NK-92 (cell line): ENCODE data around the gene ITGA6.

Experiments used
- DNase-seq: peaks from one replicate; lab custom pipeline; 2025; ENCODE audit not compliant: unreplicated experiment; lab: John Stamatoyannopoulos, UW

ITGA6 gene

GRCh38 chr2:172415865-172416183 lies 11.6 kb upstream of the ITGA6 start:
- DNase-seq, result no peak

DNA sequence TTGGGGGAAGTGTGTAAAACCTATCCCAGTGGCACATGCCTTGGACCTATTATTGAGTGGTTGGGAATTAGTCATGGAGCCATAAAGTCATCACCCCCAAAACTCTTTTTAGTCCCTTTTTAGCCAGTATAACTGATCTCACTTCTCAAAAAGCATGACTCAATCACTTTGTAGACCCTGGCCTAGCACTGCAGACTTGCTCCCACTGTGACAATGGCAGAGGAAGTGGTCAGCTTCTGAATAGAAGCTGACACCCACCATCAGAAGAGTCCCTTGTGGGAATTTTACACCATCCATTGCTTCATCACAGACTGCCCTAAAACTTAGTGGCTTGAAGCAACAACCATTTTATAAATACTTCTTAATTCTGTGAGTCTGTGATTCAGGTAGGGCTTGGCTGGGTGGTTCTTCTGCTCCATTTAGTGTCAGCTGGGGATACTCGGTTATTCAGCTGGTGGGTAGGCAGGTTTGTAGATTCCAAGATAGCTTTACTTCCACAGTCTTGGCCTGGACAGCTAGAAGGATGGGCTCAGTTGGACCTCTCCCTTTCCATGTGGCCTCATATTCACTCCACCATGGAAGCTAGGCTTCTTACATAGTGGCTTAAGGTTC lies 10.8 kb upstream of the ITGA6 start:
- DNase-seq, result no peak

DNA sequence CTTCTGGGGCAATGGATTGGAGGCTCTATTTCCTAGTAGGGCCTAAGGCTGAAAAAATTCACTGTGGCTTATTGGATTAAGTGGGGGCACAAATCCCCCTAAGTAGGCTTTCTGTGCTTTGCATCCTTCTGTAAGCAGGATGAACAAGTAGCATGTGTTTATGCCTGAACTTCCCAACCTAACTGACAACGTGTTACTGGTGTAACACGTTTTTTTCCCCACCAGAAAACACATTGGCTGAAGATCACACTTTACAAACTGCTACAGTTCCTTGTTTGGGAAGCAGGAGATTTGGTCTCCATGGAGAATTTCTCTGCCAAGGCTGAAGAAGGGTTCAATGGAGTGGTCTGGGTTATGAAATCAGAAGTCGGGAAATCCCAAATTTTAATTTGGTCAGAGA lies 7.2 kb upstream of the ITGA6 start:
- DNase-seq, result no peak

GRCh38 chr2:172423160-172423559 lies 4.2 kb upstream of the ITGA6 start:
- no peak for DNase-seq

DNA sequence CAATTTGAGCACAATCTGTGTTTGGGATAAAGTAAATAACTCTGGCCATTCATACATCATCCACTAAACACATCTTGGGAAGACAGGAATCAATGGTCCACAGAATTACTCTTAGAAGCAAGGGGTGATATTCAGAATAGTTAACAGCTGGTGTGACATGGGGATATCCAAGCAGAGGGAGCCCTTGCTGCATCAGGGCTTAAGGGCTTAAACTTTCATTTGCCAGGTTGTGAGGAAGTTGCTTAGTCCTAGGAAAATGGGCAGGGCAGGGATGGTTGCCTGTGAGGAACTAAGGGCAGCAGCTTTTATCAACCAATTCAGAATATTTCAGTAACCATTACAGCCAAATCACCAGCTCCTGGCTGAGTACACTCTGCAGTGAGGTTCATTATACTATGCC lies 2.0 kb upstream of the ITGA6 start:
- no peak for DNase-seq

- no peak for DNase-seq
Measured at GRCh38 chr2:172426635-172427255, 641 bp upstream of the ITGA6 start.

DNA sequence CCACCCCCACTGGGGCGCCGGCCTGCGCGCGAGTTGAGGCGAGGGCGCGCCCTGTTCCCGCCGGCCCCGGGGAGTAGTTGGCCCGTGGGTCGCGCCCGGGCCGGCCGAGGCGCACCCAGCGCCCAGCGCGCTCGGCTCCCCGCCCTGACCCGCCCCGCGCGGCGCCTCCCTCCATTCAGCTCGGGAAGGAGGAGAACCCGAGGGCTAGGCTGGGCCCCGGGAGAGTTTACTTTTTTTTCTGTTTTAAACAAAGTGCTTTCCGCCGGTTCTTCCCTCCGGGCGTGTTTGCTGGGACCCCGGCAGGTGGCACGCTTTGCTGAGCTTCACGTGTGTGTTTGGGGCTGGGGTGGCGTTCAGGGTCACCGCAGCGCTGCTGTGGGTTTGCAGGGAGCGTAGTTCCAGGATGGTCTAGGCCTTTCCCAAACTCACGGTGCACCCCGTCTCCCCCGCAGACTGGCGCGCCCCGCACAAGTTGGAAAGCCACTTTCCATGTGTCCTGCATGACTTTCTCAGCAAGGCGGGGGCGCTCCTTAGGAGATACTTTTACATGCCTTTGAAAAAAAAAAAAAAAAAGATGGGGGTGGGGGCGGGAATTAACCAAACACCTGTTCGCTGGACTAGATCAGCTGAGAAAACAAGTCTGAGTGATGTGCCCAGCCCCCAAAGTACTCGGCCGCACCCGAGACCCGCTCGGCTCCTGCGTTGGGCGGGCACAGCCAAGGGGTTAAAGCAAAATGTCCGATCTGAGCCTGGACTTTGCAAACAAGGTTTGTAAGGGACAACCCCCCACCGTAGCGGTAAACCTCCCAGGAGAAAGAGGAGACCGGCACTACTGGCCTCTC lies 825 bp downstream of the ITGA6 start:
- DNase-seq, result no peak

DNA sequence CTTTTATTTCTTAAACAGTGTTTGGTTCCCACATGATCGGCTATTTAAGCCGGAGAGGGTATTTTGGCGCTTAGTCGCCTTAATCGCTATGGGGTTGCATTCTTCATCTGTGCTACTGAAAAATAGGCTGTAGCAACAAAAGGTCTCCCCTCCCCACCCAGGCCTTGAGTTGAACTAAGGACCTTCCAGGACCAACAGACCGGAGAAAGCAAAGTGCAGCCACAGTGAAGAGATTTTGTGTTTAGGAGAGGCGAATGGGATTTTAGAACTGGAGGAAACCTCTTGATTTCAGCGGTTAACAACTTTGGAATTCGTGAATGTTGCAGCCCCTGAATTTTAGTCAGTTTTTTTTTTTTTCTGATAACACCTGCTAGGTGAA lies 1.4 kb downstream of the ITGA6 start:
- DNase-seq, result no peak

DNA sequence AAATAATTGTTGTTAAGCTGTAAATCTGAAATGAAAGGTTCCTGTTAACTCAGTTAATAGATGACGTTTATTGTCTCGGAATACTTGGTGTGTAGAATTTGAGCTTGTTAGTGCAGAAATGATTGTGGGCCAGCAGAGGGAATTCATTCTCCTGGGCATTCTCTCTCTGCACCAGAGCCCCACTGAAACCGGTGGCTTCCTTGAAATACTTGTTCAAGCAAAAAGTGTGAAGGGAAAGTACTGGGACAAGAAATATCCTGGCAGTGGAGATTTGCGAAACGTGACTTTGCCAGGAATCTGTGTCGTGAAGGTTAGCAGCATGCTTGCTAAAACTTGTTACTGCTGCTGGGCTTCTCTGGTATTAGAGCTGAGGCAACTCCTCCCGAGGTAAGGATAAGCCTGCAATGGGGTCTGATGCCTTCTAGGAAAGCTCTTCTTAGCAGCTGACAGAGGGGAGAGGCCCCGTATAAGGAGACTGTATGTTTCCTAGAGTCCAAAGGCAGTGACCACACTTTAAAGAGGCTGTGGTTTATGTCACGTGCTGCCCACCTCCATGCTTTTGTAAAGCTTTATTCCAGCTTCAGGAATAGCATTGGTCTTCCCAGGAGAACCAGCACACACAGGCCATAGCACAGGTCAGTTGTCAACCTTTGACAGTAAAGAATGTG lies 2.0 kb downstream of the ITGA6 start:
- no peak for DNase-seq

DNA sequence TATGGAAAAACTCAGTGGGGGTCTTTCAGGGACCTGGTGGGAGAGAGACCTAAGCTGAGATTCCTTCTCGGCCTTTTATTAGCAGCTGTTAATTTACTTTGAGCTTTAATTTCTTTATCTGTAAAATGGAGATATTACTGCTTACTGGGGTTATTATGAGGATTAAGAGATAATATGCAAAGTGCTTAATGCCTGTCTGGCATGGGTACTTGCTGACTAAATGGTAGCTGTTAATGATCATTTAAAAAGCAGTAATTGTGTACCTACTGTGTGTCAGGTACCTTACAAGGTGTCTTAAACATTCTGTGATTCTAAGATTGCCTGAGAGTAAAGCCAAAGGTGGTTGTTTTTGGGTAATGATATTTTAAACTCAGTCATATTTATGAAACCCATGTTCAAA lies 2.6 kb downstream of the ITGA6 start:
- no peak for DNase-seq

DNA sequence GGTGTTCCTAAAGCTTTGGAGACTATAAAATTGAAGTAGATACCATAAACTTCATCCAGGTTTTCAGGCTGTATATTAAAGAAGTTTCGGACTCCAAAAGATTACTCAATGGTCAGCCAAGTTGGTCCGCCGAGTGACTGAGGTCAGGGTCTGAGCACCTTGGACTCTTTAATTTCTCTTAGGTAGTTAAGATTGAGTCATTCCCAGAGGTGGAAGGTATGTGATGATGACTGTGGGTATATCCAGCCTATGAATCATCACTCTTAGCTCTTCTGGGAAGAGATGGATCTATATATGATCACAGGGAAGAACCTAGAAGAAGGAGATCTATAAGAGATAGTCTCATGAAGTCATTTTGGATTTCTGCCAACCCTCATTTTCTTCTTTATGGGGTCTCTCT lies 3.3 kb downstream of the ITGA6 start:
- no peak for DNase-seq

DNA sequence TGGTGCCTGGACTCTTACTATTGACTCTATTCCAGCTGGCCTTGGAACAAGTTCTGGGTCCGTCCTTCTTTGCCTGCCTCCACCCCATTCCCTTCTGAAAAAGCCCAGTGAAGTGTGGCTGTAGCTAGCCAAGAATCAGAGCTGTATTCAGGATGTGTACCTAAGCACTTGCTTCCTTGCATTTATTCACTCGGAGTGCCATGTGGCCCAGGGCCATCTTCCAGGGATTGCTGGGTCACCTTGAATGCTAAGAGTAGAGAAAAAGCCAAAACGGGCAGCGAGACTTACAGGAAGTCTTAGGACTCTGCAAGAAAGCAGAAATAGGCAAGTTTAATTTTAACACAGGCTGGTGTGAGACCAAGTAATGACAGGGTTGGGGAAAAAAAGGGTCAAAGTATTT lies 4.1 kb downstream of the ITGA6 start:
- DNase-seq, result no peak

GRCh38 chr2:172431993-172432392 lies 4.6 kb downstream of the ITGA6 start:
- DNase-seq, result no peak

- DNase-seq, result no peak
Measured at GRCh38 chr2:172433144-172433543, 5.8 kb downstream of the ITGA6 start.

- DNase-seq, result no peak
Measured at GRCh38 chr2:172434821-172435605, 7.6 kb downstream of the ITGA6 start.

DNA sequence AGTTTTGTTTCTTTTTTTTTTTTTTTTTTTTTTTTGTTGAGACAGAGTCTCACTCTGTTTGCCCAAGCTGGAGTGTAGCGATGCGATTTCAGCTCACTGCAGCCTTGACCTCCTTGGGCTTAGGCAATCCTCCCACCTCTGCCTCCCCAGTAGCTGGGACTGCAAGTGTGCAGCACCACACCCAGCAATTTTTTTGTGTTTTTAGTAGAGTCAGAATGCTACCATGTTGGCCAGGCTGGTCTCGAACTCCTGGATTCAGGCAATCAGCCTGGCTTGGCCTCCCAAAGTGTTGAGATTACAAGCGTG lies 8.2 kb downstream of the ITGA6 start:
- no peak for DNase-seq

DNA sequence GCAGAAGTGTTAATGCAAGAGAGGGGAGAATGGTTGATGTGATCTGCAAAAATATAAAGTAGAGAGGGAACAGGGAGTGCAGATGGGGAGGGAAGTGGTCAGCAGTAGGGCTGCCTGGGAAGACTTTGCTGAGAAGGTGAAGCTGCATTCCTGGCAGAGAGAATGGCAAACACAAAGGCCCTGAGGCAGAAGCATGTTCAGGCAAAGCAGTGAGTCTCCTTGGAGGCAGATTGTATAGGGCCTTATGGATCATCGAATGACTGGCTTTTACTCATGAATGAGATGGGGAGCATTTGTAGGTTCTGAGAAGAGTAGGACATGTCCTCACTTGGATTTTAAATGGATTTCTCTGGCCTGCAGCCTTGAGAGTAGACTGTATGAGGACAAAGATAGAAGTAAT lies 9.5 kb downstream of the ITGA6 start:
- no peak for DNase-seq

GRCh38 chr2:172437419-172438341 lies 10.3 kb downstream of the ITGA6 start:
- DNase-seq, result no peak

DNA sequence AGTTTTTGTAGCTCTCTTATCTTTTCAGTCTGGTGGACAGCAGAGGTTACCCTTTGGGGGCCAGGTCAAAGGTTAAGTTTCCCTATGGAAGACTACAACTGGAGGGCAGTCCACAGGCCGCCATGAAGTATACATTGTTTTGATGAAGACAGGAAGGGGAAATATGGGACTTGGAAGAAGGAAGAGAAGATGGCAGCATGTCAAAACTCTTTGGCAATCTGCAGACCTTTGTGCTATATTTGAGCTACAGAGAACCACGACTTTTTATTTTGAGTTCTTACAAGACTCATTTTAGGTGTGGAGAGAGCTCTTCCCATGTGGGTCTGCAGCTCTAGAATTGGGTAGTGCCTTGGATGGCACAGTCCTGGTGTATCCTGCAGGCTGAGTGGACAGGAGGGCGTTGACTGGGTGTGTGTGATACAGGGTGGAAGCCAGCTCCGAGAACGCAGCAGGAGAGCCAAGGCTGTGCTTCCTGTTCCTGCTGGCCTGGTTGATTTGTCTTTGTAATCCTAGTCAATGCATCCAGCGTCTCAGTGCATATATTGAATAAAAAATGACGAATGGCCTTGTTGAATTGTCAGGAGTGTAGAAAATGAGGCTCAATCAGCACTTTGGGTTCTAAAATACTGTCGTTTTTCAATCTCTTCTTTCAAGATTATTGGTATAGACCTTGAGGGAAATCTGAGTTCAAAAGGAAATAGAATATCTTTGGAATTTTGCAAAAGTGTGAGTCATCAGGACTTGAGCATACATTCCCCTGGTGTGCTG lies 11.5 kb downstream of the ITGA6 start:
- no peak for DNase-seq

GRCh38 chr2:172439509-172439860 lies 12.1 kb downstream of the ITGA6 start:
- no peak for DNase-seq
